Cortex of kidney (tissue), 1 donor: ENCODE results near the gene ZFHX3.

ENCODE experiments used
- DNase-seq: peaks from one replicate; lab custom pipeline; 2025; lab: John Stamatoyannopoulos, UW

The ZFHX3 gene

DNA sequence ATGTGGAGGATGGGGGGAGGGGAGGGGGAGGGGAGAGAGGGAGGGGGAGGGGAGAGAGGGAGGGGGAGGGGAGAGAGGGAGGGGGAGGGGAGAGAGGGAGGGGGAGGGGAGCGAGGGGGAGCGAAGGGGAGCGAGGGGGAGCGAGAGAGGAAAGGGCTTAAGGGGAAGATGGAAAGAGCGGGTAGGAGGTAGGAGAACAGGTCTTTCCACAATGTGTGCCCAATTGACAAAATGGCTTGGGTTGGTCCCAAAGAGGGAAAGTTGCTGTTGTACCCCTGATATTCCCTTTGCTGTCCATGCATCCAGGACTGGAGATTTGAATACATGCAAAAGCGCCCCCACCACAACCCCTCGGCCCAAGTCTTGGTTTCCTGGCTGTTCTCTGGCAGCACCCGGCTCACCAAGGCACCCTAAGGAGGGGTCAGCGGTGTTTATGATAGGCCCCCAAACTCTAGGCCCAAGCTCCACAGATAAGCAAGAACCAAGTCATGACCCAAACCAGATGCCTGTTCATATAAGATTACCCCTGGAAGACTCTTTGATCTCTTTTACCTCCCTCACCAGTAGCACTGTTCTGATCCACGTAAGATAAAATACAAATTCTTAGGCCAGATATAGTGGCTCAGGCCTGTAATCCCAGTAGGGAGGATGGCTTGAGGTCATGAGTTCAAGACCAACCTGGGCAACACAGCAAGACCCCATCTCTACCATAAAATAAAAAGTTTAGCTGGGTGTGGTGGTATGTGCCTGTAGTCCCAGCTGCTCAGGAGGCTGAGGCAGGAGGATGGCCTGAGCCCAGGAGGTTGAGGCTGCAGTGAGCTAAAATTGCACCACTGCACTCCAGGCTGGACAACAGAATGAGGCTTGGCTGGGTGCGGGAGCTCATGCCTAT lies 119.6 kb downstream of the ZFHX3 start:
- DNase-seq = no peak

DNA sequence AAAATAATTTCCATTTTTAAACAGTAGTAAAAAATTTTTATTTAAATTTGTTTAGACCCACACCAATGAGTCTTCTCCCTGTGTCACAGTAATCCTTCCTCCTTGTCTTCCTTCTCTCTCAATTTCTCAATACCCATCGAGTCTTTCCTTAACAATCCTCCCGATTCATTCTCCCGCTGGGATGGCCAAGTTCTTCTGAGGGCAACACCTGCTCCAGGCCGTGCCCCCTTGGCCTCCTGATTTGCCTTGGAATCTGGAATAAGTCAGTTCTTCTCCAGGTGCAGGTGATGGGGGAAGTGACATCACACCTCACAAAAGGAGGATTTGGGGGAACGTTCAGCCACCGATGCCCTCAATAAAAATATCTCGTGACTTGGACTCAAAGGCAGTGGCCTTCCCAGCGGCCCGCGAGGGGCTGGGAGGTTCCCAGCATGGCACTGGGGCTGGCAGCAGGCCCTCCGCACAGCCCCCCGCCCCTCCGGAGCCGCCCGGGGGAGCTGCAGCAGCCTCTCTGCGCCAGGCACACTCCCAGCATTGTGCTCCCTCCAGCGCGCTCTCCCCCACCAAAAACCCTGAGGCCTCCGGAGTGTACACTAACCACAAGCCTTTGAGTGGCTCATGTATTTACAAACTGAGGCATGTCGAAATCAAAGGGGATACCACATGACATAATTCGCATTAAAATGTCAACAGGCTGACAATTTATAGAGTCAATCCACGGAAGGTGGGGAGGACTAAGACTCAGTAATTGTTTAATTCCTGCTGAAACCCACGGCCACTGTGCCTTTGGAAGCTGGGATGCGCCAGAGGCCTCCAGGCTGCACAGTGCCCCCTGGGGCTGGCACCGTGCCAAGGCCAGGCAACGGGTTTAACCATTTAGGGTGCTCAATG lies 120.5 kb downstream of the ZFHX3 start:
- DNase-seq = no peak

DNA sequence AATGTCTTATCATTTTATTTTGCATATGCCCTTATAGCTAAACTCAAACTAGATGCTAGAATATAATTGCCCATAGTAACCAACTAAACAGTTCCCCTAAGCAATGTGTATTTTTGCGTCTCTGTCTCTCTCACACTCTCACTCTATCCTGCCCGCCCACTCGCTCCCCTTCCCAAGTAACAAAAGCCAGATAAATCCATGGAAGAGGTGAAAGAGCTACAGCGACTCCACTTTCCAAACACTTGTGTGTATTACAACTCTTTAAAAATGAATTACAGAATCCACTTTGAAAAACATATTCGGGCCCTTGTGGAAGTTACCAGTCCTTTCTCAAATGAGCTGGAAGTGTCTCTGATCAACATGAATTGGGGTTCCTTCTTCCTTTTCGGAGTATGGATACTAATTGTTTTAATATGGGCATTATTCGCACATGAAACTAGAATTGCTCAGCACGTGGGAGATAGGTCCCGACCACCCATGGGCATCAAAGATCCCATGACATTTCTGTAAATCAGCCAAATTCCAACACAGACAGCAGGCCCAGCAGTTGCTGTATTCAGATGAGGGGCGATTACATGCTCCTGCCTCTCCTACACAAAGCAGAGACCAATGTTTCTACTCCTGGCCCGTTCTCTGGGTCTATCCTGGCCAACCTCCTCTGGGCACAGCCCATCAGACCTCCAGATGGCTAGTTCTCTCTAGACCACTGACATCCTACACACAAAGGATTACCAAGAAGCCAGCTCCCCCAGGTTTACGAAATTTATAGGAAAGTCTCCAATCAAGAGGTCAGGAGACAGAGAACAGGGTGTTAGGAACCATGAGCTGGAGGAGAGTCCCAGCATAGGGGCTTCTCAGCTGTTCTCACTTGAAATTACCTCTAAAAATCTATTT lies 121.5 kb downstream of the ZFHX3 start:
- no peak for DNase-seq

DNA sequence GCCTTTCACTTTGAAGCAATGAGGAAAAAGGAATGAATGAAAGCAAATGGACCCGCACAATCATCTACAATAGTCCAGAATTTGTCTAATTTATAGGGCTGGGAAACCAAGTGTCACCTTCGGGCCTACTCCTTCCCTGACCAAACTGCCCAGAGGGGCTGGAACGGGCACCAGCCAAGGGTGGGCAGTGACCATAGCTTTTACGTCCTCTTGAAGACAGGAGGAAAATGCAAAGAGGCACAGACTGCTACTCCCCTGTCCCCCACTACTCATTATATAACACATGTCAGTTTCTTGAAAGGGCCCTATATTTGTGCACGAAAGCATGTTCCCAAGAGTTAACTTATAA lies 122.3 kb downstream of the ZFHX3 start:
- DNase-seq = no peak

DNA sequence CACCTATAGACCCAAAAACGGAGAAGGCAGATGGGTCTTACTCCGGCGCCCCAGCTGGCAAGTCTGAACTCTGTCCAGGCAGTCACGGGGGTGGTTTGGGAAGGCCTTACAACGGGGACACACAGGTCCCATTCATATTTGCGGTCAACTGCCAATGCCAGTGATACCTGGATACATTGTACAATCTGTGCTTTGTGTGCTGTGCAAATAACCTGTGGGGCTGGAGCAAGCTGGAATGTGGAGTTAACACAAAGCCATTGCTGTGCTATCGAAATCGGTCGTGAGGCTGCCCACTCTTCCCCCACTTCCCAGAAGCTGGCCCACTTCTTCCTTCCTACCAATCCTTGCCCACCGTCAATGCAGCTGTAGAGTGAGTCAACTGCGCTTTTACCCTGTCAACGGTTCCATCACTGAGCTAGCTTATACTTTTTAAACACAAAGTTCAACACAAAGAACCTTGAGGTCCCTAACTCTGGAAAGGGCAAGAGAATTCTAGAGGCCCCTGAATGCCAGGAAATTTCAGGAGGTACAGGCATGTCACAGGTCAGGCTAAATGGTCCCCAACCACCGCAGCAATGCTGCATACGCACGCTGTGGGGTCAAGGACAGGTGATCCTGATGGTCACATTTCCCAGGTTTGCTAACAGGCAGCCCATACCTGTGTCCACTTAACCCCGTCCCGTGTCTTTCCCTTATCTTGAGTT lies 122.8 kb downstream of the ZFHX3 start:
- DNase-seq = no peak

- DNase-seq = no peak
Measured at GRCh38 chr16:72924537-72924926, 123.4 kb downstream of the ZFHX3 start.

- no peak for DNase-seq
Measured at GRCh38 chr16:72923757-72924156, 124.2 kb downstream of the ZFHX3 start.

- no peak for DNase-seq
Measured at GRCh38 chr16:72922714-72923113, 125.2 kb downstream of the ZFHX3 start.

GRCh38 chr16:72921620-72922019 lies 126.3 kb downstream of the ZFHX3 start:
- no peak for DNase-seq

- no peak for DNase-seq
Measured at GRCh38 chr16:72921106-72921505, 126.8 kb downstream of the ZFHX3 start.

DNA sequence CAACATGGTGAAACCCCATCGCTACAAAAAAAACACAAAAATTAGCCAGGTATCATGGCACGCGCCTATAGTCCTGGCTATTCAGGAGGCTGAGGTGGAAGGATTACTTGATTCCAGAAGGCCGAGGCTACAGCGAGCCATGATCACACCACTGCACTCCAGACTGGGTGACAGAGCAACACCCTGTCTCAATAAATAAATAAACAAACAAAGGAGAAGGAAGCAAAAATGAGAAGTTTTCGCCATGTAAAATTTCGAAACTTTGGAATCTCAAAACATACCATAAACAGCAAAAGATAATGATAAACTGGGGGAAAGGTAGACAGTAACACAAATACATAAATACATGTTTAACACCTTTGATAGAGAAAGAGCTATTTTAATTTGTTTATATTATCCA lies 130.9 kb downstream of the ZFHX3 start:
- DNase-seq = no peak

GRCh38 chr16:72915331-72915730 lies 132.6 kb downstream of the ZFHX3 start:
- no peak for DNase-seq

GRCh38 chr16:72913551-72913950 lies 134.4 kb downstream of the ZFHX3 start:
- no peak for DNase-seq

- no peak for DNase-seq
Measured at GRCh38 chr16:72911971-72912370, 136.0 kb downstream of the ZFHX3 start.

DNA sequence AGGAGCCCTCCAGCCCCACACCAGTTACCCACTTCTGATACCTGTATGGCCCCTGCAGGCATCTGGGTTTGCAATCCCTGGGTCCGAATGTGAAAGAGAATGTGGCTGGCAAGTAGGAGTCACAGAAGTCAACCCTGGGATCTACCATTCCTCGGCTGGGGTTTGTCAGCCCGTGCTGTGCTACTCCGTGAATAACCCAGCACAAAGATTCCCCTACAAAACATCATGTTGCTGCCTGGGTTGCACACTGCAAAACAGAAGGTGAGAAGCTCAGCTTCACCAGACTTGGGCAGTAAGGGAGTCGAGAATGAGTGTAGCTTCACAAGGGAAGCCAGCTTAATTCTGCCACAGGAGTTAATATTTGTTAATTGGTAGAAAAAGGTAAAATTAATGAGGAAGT lies 137.1 kb downstream of the ZFHX3 start:
- DNase-seq = no peak

DNA sequence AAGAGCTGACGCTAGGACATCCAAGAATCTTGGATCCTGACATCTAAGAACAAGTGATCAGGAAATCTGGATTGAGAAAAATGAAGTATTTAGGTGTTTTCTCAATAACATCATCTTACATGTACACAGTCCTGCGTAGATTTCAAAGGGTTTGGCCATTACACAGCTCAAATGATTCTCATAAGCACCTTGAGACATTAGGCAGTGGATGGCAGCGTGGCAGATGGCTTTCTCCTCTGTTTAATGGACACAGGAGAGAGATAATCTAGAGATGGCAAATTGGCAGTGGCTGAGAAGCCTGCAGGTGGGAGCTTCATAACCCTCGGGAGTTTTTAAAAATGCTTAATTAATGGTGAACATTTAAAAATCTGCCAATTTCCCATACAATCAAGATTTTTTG lies 137.5 kb downstream of the ZFHX3 start:
- DNase-seq = no peak

DNA sequence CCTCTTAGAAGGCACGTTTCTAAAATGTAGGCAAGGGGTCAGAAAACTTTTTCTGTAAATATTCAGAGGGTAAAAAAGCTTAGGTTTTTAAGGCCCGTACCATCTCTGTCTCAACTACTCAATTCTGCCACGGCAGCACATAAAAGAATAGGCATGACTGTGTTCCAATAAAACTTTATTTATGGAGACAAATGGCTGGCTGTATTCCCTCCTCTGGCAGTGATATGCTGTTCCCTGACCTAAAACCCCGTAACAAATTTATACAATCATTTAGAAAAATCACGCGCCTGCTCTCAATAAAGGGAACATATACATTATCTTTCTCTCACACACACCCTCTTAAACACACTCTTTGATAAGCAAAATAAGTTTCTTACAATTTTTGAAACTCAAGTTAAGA lies 138.7 kb downstream of the ZFHX3 start:
- DNase-seq = no peak

DNA sequence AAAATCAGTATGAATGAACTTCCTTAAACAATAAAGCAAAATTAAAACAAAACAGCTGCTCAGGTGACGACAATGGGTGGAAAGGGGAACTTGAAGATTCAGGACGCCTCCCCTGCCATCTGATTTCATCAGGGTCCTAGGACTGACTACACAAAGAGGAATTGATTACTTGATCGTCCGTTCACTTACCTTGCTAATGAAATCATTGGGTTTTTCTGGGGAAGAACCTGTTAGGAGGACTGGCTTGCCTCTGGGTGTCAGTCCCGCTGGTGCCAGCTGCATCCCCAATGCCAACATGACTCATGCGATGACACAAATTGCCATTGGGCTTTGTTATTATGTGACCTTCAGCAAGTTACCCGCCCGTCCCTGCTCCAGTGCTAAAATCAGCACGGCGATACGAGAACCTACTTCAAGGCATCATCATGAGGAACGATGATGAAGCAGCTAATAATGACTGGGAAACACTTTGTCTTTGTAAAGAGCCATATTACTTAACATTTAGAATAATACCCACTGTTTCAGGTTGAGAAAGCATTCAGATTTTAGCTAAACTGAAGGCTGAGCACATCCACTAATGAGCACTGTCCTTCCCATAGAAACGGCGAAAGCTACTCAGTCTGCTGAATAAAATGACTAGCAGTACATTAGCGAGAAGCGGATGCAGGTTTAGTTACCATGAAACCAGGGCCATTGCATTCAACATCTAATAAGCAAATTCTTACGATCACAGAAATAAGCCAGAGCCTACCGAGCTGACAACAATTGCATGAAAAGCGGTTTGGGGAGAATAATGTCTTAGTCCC lies 139.4 kb downstream of the ZFHX3 start:
- no peak for DNase-seq

- DNase-seq = no peak
Measured at GRCh38 chr16:72905581-72905980, 142.3 kb downstream of the ZFHX3 start.

DNA sequence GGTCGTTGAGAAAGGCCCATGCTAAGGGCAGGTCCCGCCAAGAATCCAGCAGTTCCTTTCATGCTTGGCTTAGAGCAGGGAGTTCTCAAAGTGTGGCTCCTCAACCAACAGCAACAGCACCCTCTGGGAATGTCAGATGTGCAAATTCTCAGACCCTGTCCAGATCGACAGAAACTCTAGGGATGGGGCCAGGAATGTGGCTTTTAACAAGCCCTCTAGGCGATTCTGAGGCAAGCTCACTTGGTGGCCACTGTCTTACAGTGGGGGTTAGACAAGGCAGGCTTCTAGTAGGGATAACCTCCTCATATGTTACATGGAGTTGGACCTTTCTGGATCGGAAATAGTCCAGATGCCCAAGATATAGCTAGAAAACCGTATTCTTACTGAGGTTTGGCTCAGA lies 144.8 kb downstream of the ZFHX3 start:
- DNase-seq = no peak

DNA sequence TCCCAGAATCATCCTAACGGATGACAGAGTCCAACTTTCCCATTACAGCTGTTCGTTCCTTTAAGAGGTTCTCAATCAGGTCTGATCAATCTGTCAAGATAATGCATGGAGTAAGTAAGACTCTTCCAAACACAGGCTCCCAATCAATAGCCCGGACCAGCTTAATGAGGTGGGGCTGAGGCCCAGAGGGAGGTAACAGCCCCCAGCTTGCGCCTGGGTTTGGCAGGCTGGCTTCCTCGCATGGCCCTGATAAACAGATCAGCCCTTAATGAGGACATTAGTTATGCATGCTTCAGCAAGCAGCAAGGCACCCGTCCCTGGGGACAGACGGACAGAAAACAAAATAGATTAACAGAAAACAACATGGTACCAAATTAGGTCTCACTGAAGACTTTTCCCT lies 145.7 kb downstream of the ZFHX3 start:
- no peak for DNase-seq
